WTC11 (cell line): ENCODE results near the gene SFI1. TPM values are rescaled to one million over a fixed set of nuclear protein-coding genes. Genes with fewer than 3 reads are reported as not detected.

Experiments
- ATAC-seq: fragments of 200-7000 bp; cut with Tn5 transposase; 2 replicates; pipeline ENCODE4 v1.10.0; 2021; ENCODE audit warnings: mild to moderate bottlenecking, moderate library complexity
- CTCF ChIA-PET: fragments of 300-600 bp; sonication (Branson Sonifier 250); formaldehyde crosslinking; loops from one replicate; lab custom pipeline; 2021; ENCODE audit warnings: antibody characterized with exemption; lab: Charles Lee
- POLR2A ChIA-PET: fragments of 350-600 bp; sonication (Branson Sonifier 250); formaldehyde crosslinking; loops from one replicate; lab custom pipeline; 2021; ENCODE audit warnings: antibody characterized with exemption; lab: Charles Lee
- DNase-seq: peaks from one replicate; pipeline ENCODE4 v3.0.0; 2021; ENCODE audit warnings: low spot score
- H3K27ac Mint-ChIP-seq: 2 replicates; pipeline ENCODE4 v1.8.0; 2021; ENCODE audit warnings: mixed read lengths
- H3K27me3 Mint-ChIP-seq: 2 replicates; pipeline ENCODE4 v1.8.0; 2021; ENCODE audit warnings: low read depth, mild to moderate bottlenecking, moderate library complexity, mixed read lengths
- H3K36me3 Mint-ChIP-seq: 2 replicates; pipeline ENCODE4 v1.8.0; 2021; ENCODE audit warnings: mixed read lengths
- H3K4me1 Mint-ChIP-seq: 2 replicates; pipeline ENCODE4 v1.8.0; 2022; ENCODE audit warnings: mixed read lengths
- H3K4me3 Mint-ChIP-seq: 2 replicates; pipeline ENCODE4 v1.8.0; 2021; ENCODE audit warnings: mild to moderate bottlenecking, moderate library complexity, mixed read lengths
- H3K9me3 Mint-ChIP-seq: 2 replicates; pipeline ENCODE4 v1.8.0; 2021; ENCODE audit warnings: mixed read lengths
- ESRRA ChIP-seq: sonication (generic); formaldehyde crosslinking; IDR thresholded peaks from 2 replicates; pipeline ENCODE4 v1.8.1; 2022; ENCODE audit warnings: mild to moderate bottlenecking, missing genetic modification reagents, borderline replicate concordance
- GABPB1 ChIP-seq: sonication (generic); formaldehyde crosslinking; IDR thresholded peaks from 2 replicates; pipeline ENCODE4 v1.8.1; 2023; ENCODE audit warnings: mild to moderate bottlenecking, missing genetic modification reagents
- IRF2 ChIP-seq: sonication (generic); formaldehyde crosslinking; IDR thresholded peaks from 2 replicates; pipeline ENCODE4 v1.8.0; 2022; ENCODE audit warnings: low read depth, missing genetic modification reagents, borderline replicate concordance
- NR3C1 ChIP-seq: sonication (generic); formaldehyde crosslinking; conservative IDR thresholded peaks from 2 replicates; pipeline ENCODE4 v1.8.1; 2023; ENCODE audit warnings: low read depth, mild to moderate bottlenecking, missing genetic modification reagents
- SMAD3 ChIP-seq: sonication (generic); formaldehyde crosslinking; IDR thresholded peaks from 2 replicates; pipeline ENCODE4 v1.8.0; 2022; ENCODE audit warnings: missing genetic modification reagents, mild to moderate bottlenecking, borderline replicate concordance
- SOX15 ChIP-seq: fragments of 250-450 bp; sonication (Bioruptor Pico); IDR thresholded peaks from 2 replicates; pipeline ENCODE4 v1.9.0; 2021; ENCODE audit warnings: mild to moderate bottlenecking
- TEAD1 ChIP-seq: sonication (generic); formaldehyde crosslinking; IDR thresholded peaks from 2 replicates; pipeline ENCODE4 v1.8.0; 2022; ENCODE audit warnings: mild to moderate bottlenecking, missing genetic modification reagents
- ZNF219 ChIP-seq: sonication (generic); formaldehyde crosslinking; IDR thresholded peaks from 2 replicates; pipeline ENCODE4 v1.8.0; 2023; ENCODE audit warnings: missing genetic modification reagents, mild to moderate bottlenecking, borderline replicate concordance
- ZNF232 ChIP-seq: sonication (generic); formaldehyde crosslinking; IDR thresholded peaks from 2 replicates; pipeline ENCODE4 v1.8.0; 2022; ENCODE audit warnings: mild to moderate bottlenecking, missing genetic modification reagents
- ZNF263 ChIP-seq: sonication (generic); formaldehyde crosslinking; IDR thresholded peaks from 2 replicates; pipeline ENCODE4 v1.8.1; 2022; ENCODE audit warnings: low read depth, mild to moderate bottlenecking, moderate library complexity, missing genetic modification reagents
- ZNF396 ChIP-seq: fragments of 250-450 bp; sonication (Bioruptor Pico); IDR thresholded peaks from 2 replicates; pipeline ENCODE4 v1.8.0; 2021; ENCODE audit warnings: mild to moderate bottlenecking, moderate library complexity, borderline replicate concordance
- total RNA-seq: library from RNA; stranded (reverse); gene quantifications from 3 replicates; pipeline ENCODE4 v1.2.3, GENCODE V29; 2021
- TF ChIP-seq, protein P1 (sequence below): sonication (generic); formaldehyde crosslinking; IDR thresholded peaks from 2 replicates; pipeline ENCODE4 v1.8.1; 2023; ENCODE audit warnings: mild to moderate bottlenecking, moderate library complexity, missing genetic modification reagents
- TF ChIP-seq, protein P2 (sequence below): sonication (generic); formaldehyde crosslinking; IDR thresholded peaks from 2 replicates; pipeline ENCODE4 v1.8.1; 2023; ENCODE audit warnings: mild to moderate bottlenecking, missing genetic modification reagents
- TF ChIP-seq, protein P3 (sequence below): fragments of 250-450 bp; sonication (Bioruptor Pico); IDR thresholded peaks from 2 replicates; pipeline ENCODE4 v1.8.0; 2021; ENCODE audit warnings: mild to moderate bottlenecking
- TF ChIP-seq, protein P4 (sequence below): sonication (generic); formaldehyde crosslinking; IDR thresholded peaks from 2 replicates; pipeline ENCODE4 v1.8.0; 2022; ENCODE audit warnings: mild to moderate bottlenecking, missing genetic modification reagents
- TF ChIP-seq, protein P5 (sequence below): sonication (generic); formaldehyde crosslinking; IDR thresholded peaks from 2 replicates; pipeline ENCODE4 v1.8.1; 2022; ENCODE audit warnings: missing genetic modification reagents, borderline replicate concordance
- TF ChIP-seq, protein P6 (sequence below): sonication (generic); formaldehyde crosslinking; IDR thresholded peaks from 2 replicates; pipeline ENCODE4 v1.8.1; 2022; ENCODE audit warnings: low read depth, missing genetic modification reagents, borderline replicate concordance
- TF ChIP-seq, protein P7 (sequence below): sonication (generic); formaldehyde crosslinking; IDR thresholded peaks from 2 replicates; pipeline ENCODE4 v1.8.1; 2023; ENCODE audit warnings: mild to moderate bottlenecking, missing genetic modification reagents, moderate library complexity
- TF ChIP-seq, protein P8 (sequence below): sonication (generic); formaldehyde crosslinking; IDR thresholded peaks from 2 replicates; pipeline ENCODE4 v1.8.0; 2022; ENCODE audit warnings: mild to moderate bottlenecking, missing genetic modification reagents

SFI1 gene
- total RNA-seq, 1 experiment from 2014 or later: 43.6 TPM

DNA sequence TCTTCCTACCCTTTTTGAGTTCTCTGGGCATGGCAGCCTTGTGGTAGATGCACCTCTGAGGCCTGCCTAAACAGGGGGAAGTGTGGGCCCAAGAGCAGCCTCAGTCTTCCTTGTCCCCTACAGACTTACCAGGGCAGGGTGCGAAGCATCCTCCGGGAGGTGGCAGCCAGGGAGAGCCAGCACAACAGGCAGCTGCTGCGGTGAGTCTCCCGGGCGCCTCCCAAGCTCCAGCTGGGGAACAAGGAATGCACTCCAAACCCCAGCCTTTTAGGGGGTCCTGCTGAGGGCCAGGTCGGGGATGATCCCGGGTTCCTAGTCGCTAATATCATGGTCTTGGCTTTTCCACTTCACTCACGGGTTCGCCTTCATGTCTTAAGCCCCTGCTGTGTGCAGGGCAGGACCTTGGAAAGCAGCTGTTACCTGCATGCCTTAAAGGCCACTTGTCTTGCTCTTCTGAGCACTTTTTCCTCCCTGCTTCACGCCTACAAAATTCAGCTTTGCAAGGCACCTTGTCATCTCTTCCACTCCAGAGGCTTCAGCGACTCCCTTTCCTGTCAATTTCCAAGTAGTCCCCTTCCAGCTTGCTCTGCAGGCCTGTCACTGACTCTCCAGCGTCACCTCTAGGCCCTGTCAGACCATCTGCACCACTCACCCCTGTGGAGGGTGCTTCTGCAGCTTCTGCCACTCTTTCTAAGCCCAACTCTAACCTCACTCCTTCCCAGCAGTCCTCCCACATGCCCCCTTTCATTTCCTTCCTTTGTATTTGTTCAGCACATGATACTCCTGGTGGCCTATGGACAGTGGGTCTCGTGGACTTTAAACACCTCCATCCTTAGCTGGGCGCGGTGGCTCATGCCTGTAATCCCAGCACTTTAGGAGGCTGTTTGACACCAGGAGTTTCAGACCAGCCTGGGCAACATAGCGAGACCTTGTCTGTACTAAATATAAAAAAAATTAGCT lies 108.7 kb downstream of the SFI1 start (continued):
- no peak for TF ChIP-seq SOX15
- TF ChIP-seq, protein P1, sequence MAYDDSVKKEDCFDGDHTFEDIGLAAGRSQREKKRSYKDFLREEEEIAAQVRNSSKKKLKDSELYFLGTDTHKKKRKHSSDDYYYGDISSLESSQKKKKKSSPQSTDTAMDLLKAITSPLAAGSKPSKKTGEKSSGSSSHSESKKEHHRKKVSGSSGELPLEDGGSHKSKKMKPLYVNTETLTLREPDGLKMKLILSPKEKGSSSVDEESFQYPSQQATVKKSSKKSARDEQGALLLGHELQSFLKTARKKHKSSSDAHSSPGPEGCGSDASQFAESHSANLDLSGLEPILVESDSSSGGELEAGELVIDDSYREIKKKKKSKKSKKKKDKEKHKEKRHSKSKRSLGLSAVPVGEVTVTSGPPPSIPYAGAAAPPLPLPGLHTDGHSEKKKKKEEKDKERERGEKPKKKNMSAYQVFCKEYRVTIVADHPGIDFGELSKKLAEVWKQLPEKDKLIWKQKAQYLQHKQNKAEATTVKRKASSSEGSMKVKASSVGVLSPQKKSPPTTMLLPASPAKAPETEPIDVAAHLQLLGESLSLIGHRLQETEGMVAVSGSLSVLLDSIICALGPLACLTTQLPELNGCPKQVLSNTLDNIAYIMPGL (CRISPR knock-in tag): no peak
- TF ChIP-seq ZNF396 (CRISPR knock-in tag): no peak

DNA sequence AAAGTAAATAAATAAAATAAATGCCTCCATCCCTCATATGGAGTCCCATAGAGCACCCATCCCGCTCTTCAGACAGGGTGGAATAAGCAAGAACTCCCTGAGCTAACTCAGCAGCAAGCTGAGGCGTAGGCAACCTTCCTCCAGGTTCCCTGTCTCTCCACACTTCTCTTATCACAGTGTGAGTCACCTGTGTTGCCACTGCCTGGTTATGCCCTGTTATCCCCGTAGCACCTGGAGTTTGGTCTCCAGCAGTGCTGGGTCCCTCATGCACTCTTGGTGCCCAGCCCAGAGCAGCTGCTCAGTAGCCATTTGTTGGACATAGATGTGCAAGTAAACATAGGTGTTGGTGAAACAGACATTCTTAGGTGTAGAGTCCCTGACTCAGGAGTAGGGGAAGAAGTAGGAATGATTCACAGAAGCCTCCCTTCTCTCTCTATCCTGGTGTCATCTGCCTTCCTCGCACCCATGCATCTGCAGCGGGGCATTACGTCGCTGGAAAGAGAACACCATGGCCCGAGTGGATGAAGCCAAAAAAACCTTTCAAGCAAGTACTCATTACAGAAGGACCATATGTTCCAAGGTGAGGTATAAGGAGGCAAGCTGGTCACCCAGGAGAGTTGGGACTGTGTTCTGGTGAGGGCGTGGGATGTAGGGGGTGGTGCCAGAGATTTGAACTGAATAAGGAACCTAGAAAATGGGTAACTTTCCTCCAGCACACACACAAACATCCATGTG lies 109.7 kb downstream of the SFI1 start:
- ATAC-seq: no peak
- CTCF ChIA-PET: interaction anchor here (2.8 kb wide), 1 partner anchor 49 kb away, joined by 12 read pairs; no protein-coding TSS in a partner anchor
- POLR2A ChIA-PET: interaction anchor here (0.5 to 1.0 kb wide), 2 partner anchors 7 to 54 kb away, joined by 3 read pairs; no protein-coding TSS in a partner anchor

DNA sequence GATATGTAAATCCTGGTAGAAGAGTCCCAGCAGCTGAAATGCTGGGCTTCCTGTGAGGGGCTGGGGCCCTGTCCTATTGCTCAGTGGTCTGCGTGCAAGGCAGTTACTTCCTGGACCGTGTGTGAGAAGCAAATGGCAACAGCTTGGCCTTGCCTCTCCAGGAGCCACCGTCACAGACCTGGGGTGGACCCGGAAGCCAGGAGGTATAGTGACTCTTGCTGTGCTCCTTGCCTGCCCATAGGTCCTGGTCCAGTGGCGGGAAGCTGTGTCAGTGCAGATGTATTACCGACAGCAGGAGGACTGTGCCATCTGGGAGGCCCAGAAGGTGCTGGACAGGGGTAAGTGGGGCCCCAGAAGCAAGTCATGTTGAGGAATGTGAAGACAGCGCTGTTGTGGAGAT lies 111.4 kb downstream of the SFI1 start:
- CTCF ChIA-PET: interaction anchor here (1.1 to 2.8 kb wide), 2 partner anchors 47 to 51 kb away, joined by 4 to 12 read pairs; no protein-coding TSS in a partner anchor
- no peak overlapping the region for H3K4me3 Mint-ChIP-seq
- no peak for DNase-seq
- H3K27me3 Mint-ChIP-seq: no peaks in the 10 kb centered on the region; the same call in 1 of the 2 replicates
- H3K27ac Mint-ChIP-seq: no peak overlapping the region
- no peaks in the 10 kb centered on the region for H3K9me3 Mint-ChIP-seq
- ATAC-seq: no peak
- no peaks in the 10 kb centered on the region for H3K36me3 Mint-ChIP-seq
- POLR2A ChIA-PET: no interaction called here
- no peaks in the 10 kb centered on the region for H3K4me1 Mint-ChIP-seq
- TF ChIP-seq IRF2 (CRISPR knock-in tag) (no peak), GABPB1 (CRISPR knock-in tag) (no peak), ZNF219 (CRISPR knock-in tag) (no peak), NR3C1 (no peak), SMAD3 (CRISPR knock-in tag) (no peak), TEAD1 (CRISPR knock-in tag) (no peak), ZNF263 (no peak), ESRRA (CRISPR knock-in tag) (no peak)
- TF ChIP-seq, protein P2, sequence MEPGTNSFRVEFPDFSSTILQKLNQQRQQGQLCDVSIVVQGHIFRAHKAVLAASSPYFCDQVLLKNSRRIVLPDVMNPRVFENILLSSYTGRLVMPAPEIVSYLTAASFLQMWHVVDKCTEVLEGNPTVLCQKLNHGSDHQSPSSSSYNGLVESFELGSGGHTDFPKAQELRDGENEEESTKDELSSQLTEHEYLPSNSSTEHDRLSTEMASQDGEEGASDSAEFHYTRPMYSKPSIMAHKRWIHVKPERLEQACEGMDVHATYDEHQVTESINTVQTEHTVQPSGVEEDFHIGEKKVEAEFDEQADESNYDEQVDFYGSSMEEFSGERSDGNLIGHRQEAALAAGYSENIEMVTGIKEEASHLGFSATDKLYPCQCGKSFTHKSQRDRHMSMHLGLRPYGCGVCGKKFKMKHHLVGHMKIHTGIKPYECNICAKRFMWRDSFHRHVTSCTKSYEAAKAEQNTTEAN: no peak
- TF ChIP-seq, protein P3, sequence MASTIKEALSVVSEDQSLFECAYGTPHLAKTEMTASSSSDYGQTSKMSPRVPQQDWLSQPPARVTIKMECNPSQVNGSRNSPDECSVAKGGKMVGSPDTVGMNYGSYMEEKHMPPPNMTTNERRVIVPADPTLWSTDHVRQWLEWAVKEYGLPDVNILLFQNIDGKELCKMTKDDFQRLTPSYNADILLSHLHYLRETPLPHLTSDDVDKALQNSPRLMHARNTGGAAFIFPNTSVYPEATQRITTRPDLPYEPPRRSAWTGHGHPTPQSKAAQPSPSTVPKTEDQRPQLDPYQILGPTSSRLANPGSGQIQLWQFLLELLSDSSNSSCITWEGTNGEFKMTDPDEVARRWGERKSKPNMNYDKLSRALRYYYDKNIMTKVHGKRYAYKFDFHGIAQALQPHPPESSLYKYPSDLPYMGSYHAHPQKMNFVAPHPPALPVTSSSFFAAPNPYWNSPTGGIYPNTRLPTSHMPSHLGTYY: no peak
- TF ChIP-seq, protein P4, sequence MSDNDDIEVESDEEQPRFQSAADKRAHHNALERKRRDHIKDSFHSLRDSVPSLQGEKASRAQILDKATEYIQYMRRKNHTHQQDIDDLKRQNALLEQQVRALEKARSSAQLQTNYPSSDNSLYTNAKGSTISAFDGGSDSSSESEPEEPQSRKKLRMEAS (CRISPR knock-in tag): no peak

More for the DNA sequence above, 109.7 kb downstream of the SFI1 start:
- Mint-ChIP-seq H3K27me3 (no peaks in the 10 kb centered on the region; the same call in 1 of the 2 replicates), H3K9me3 (no peaks in the 10 kb centered on the region), H3K36me3 (no peaks in the 10 kb centered on the region), H3K4me3 (no peak overlapping the region), H3K4me1 (no peaks in the 10 kb centered on the region), H3K27ac (no peak overlapping the region; the same call in 1 of the 2 replicates)
- no peak for DNase-seq
- TF ChIP-seq ZNF232 (CRISPR knock-in tag): no peak
- TF ChIP-seq, protein P5, sequence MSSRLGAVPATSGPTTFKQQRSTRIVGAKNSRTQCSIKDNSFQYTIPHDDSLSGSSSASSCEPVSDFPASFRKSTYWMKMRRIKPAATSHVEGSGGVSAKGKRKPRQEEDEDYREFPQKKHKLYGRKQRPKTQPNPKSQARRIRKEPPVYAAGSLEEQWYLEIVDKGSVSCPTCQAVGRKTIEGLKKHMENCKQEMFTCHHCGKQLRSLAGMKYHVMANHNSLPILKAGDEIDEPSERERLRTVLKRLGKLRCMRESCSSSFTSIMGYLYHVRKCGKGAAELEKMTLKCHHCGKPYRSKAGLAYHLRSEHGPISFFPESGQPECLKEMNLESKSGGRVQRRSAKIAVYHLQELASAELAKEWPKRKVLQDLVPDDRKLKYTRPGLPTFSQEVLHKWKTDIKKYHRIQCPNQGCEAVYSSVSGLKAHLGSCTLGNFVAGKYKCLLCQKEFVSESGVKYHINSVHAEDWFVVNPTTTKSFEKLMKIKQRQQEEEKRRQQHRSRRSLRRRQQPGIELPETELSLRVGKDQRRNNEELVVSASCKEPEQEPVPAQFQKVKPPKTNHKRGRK: no peak
- TF ChIP-seq, protein P6, sequence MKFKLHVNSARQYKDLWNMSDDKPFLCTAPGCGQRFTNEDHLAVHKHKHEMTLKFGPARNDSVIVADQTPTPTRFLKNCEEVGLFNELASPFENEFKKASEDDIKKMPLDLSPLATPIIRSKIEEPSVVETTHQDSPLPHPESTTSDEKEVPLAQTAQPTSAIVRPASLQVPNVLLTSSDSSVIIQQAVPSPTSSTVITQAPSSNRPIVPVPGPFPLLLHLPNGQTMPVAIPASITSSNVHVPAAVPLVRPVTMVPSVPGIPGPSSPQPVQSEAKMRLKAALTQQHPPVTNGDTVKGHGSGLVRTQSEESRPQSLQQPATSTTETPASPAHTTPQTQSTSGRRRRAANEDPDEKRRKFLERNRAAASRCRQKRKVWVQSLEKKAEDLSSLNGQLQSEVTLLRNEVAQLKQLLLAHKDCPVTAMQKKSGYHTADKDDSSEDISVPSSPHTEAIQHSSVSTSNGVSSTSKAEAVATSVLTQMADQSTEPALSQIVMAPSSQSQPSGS: no peak
- TF ChIP-seq, protein P7, sequence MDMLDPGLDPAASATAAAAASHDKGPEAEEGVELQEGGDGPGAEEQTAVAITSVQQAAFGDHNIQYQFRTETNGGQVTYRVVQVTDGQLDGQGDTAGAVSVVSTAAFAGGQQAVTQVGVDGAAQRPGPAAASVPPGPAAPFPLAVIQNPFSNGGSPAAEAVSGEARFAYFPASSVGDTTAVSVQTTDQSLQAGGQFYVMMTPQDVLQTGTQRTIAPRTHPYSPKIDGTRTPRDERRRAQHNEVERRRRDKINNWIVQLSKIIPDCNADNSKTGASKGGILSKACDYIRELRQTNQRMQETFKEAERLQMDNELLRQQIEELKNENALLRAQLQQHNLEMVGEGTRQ: no peak
- TF ChIP-seq, protein P8, sequence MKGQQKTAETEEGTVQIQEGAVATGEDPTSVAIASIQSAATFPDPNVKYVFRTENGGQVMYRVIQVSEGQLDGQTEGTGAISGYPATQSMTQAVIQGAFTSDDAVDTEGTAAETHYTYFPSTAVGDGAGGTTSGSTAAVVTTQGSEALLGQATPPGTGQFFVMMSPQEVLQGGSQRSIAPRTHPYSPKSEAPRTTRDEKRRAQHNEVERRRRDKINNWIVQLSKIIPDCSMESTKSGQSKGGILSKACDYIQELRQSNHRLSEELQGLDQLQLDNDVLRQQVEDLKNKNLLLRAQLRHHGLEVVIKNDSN (CRISPR knock-in tag): no peak
